ENCODE results near the gene SLC10A3.

The SLC10A3 gene

DNA sequence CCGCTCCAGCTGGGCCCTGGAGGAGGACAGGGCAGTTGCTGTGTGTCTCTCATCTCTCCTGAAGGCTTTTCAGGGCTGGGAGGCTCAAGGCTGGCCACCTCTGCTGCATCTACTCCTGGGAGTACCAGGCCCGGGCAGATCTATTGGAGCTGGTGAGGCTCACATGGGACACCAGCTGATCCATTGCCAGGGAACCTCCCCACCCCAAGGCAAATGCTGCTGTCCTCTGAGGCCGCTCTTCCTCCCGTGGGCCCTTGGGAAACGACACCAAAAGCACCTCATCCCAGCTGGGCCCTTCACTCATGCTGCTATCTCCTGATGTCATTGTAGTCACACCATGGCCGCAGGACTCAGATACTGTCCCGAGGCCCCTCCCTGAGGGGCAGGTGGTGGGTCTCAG lies 7.6 kb downstream of the SLC10A3 start:
- no peak for DNase-seq (ENCODE audit: low spot score)

DNA sequence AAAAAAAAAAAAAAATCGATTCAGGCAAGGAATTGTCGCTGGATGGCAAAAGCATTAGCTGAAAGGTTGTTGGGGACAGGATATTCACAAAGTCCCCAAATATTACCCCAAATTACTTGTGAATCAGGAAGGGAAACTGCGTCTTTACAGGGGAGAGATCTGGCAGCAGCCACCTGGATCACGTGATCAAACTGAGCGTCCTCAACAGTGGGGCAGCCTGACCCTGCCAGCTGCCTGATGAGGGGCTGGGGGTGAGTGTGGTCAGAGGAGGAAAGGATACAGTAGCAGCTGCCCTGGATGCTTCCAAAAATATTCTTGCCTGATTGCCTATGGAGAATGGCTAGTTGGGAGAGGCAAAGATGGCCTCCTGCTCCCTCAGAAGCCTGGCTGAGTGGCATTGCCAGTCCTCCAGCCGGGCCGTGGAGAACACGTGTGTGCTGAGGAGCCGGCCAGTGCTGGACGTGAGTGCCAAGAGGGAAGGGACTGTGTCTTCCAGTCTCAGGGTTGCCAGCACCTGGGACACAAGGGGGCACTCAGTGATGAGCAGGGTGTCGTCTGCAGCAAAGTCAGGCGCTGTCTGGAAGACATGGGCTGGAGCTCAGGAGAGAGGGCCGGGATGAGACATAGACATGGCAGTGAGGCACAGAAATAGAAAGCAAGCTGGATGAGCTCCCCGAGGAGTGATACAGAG lies 8.4 kb downstream of the SLC10A3 start:
- no peak for DNase-seq (ENCODE audit: low spot score)

DNA sequence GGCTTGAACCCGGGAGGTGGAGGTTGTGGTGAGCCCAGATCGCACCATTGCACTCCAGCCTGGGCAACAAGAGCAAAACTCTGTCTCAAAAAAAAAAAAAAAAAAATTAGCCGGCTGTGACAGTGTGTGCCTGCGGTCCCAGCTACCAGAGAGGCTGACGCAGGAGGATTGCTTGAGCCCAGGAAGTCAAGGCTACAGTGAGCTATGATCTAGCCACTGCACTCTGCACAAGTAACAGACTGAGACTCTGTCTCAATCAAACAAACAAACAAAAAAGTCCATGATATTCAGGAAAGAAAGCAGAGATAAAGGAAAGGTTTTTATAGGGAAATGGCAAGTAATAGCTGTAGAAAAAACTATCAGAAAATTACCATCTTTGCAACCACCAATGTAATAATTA lies 9.2 kb downstream of the SLC10A3 start:
- no peak for DNase-seq (ENCODE audit: low spot score)

DNA sequence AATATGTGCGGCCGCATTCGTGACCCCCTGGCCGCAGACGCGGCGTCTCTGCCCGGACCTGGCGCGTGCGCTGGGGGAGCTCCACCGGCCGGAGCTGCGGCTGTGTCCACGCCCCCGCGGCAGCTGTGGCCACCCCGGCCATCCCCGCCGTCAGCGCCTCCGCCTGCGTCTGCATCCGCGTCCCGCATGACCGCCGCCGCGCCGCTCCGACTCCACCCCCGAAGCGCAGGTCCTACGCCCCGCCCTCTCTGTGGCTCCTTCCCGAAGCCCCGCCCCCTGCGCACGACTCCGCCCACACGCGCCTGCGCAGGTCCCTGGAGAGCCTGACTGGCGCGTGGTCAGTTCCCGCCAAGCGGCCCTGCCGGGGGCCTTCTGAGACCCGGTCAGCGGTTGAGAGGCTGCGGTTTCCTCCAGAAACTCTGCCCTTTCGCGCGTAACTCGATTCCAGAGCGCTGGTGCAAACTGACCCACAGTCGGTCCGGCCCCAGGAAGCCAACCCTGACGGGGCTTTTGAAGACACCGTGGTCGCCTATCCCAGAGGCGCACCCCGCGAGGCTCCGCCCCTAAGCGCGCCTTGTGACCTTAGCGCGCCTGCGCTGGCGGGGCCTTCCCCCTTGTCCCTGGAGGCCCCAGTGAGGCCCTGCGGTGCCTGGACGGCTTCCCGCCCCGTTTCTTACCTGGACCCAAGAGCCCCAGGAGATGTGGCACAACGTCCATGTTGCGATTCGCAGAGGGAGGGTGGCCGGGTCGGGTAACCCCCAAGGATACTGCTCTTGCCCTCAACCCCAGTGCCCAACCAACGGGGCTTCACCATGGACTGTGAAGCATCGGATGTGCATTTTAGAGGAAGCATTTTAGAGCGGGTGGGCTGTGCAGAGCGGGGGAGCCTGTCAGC lies 11.5 kb downstream of the SLC10A3 start, which contains the start of gene LAGE3:
Gene LAGE3 (minus strand): TSS at position 554 of the 895 bp plus-strand sequence. CDS start 366 bp downstream, at position 188.
- DNase-seq (ENCODE audit: low spot score), result peak; percentile 92

DNA sequence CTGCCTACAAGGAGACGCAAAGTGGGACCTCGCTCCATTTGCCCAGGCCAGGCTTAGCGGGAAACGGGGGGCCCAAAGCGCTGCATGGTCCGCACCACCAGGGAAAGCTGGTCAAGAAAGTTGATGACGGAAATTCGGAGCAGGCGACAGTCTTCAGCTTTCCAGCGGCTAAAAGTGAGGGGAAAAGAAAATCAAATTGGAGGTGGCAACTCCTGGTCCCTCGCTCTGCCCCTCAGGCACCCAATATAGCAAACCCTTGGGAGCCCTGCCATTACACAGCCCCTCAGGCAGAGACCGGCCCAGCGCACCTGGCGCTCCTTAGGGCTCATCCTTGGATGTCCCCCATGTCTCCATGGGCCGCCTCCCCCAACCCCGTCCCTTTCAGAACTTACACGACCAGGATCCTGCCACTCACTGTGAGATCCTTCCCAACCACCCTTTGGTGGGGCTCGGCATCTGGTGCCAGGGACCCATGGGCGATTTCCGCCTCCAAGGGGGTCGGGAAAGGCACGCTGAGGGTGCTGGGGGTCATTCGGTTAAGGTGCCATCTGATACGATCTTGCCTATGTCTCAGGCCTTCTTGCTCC lies 12.4 kb downstream of the SLC10A3 start:
- no peak for DNase-seq (ENCODE audit: low spot score)

DNA sequence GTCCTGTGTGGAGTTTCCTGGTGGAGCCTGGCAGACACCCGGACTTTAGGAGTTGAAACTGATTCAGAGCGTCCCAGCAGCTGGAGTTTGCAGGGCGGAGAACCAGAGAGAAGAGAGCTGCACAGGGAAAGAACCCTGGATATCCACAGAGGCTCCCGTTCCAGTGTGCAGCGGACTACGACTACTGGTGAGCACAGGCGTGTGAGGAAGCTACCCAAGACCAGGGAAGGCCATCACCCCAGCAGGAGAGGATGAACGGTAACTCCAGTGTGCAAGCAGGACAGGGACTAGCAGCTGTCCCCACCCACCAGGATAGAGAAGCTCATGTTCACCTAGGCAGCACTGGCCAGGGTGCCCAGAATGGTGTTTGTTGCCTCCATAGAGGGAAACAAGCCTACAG lies 13.6 kb downstream of the SLC10A3 start:
- no peak for DNase-seq (ENCODE audit: low spot score)

DNA sequence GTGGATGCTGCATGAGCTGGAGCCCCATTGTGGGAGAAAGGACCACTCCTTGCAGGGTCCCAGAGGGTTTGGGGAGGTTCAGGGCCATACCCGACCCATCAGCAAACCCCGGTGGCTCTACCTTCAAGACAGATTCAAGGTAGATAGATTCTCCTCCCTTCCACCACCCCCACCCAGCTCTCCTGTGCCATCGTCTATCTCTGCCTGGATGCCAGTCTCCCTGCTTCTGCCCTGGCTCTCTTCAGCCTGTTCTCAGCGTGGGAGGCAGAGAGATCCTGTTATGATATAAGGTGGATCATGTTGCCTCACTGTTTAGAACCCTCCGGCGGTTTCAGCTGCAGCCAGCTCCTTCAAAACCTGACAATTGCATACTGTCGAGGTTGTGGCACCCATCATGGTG lies 16.7 kb downstream of the SLC10A3 start:
- DNase-seq (ENCODE audit: low spot score), result no peak

DNA sequence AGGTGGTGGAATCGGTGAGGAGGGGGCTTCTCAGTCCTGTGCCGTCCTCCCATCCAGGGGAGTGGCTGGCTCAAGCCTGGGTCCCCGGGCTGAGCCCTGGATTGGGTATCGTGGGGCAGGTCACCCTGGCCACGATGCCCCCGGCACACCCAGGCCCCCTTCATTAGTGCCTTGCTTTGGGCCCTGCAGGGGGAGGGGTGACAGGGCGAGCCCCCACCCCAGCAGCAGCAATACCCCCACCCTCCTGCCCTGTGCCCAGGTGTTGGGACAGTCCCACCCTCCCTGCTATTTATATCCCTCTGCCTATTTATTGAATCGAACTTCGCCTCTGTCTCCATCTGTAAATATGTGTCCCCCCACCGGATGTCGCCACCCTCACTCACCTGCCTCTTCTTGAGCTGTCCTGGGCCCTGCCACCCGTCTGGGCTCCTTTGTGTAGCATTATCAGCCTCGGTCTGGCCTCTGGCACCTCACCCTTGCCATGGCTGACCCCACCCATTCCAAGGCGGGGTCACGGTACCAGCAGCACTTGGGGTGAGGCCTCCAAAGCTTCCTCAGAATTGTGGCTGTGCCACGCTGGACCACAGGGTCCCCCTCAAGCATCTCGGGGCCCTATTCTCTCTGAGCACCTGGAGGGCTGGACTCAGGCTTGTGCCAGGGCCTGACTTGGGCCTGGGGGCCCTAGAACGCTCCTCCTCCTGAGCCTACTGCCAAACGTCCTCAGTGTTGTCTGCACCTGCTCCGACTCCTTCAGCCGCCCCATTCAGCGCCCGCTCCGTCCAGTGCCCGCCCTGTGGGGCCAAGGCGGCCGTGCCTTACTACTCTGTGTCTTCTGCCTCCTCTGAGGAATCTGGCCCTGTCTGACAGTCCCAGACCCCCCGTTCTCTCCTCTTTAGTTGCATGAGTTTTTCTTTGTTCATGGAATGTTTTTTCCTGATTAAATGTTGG lies 17.5 kb downstream of the SLC10A3 start:
- DNase-seq (ENCODE audit: low spot score), result peak; percentile 70

DNA sequence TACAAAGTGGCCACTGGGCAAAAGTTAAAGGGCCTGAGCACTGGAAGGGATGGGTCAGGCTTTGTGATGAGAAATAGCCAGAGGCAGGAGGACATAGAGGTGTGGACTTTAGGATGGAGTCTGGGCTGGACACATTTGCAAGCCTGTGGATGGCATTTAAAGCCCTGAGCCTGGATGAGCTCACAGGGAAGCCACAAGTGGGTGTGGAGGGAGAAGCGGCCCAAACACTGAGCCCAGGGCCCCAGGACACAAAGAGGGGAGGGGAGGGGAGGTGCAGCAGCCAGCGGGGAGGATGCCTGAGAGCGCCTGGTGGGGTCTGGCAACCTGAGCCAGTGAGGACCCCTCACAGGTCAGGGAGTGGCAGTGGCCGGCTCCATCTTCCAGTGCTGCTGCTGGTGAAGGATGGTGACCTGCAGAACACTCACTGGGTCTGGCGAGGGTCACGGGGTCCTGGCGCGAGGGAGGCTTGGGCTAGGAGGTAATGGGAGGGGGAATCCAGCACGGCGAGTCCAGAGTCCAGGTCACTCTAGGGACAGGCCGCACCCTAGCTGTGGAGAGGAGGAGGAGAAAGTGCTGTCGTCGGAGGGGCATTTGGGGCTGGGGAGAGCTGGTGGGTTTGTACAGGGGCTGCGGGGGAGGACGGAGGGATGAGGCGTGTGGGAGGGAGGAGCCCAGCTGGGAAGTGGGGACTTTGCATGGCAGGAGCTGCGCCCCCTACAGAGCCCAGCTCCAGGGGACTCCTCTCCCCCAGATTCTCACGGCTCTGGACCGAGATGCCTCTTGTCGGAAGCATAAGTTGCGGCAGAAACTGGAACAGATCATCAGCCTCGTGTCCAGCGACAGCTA lies 18.4 kb downstream of the SLC10A3 start:
- no peak for DNase-seq (ENCODE audit: low spot score)

DNA sequence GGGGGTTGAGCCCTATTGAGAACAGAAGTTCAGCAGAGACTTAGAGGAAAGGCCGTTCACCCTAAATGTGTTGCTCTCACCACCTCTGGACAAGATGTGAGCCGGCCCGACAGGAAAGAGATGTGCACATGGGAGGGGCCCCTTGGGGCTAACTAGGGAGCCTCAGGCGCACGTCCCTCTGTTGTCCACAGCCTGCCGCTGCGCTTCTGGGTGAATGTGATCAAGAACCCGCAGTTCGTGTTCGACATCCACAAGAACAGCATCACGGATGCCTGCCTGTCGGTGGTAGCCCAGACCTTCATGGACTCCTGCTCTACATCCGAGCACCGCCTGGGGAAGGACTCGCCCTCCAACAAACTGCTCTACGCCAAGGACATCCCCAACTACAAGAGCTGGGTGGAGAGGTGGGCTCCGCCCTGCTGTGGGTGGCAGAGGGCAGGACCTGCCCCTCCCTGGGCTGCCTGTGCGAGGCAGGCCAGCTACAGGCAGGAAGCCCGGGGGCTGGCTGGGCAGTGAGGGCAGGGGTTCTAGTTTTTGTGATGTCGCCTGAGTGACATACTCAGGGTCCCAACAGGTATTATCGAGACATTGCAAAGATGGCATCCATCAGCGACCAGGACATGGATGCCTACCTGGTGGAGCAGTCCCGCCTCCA lies 19.4 kb downstream of the SLC10A3 start:
- no peak for DNase-seq (ENCODE audit: low spot score)

DNA sequence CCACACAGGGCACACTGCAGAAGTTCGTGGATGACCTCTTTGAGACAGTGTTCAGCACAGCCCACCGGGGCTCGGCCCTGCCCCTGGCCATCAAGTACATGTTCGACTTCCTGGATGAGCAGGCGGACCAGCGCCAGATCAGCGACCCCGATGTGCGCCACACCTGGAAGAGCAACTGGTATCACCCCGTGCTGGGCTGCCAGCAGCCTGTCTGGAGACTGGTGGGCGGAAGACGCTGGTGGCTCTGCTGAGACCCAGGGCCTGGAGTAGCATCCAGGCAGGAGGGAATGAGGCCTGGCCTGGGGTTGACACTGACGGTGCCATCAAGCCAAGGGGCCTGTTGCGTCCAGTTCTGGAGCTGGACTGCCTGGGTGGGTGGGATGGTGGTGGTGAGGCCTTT lies 20.0 kb downstream of the SLC10A3 start:
- no peak for DNase-seq (ENCODE audit: low spot score)

DNA sequence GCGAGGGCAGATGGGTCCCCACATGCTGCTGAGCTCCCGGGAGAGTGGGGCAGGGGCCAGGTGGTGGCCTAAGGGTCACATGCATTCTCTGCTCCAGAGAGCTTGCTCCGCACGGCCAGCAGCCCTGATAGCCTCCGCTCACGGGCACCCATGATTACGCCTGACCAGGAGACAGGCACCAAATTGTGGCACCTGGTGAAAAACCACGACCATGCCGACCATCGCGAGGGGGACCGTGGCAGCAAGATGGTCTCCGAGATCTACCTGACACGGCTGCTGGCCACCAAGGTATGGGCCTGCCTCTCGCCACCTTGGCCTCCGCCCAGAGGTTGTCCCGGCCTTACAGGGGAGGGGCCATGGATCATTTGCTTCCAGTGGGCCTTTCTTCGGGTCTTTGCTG lies 20.5 kb downstream of the SLC10A3 start:
- DNase-seq (ENCODE audit: low spot score), result no peak

DNA sequence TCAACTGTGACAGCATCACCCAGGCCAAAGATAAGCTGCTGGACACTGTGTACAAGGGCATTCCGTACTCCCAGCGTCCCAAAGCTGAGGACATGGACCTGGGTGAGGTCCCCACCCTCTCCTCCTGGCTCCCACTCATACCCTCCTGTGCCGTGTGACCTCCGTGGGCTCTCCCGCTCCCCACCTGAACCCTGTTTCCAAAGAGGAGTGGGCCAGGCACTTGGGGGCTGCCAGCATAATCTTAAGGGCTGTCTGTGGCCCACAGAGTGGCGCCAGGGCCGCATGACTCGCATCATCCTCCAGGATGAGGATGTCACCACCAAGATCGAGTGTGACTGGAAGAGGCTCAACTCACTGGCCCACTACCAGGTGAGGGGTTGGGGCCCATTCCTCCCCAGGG lies 21.3 kb downstream of the SLC10A3 start:
- DNase-seq (ENCODE audit: low spot score), result no peak

DNA sequence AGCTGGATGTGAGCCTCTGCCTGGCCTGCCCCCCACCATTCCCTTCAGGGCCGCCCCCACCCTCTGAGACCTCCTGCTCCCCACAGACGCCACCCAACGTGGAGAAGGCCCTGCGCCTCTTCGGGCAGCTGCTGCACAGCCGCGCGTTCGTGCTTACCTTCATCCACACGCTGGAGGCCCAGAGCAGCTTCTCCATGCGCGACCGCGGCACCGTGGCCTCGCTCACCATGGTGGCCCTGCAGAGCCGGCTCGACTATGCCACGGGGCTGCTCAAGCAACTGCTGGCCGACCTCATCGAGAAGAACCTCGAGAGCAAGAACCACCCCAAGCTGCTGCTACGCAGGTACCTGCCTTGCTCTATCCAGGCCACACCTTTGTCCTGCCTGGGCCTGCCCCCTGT lies 22.2 kb downstream of the SLC10A3 start:
- DNase-seq (ENCODE audit: low spot score), result no peak

DNA sequence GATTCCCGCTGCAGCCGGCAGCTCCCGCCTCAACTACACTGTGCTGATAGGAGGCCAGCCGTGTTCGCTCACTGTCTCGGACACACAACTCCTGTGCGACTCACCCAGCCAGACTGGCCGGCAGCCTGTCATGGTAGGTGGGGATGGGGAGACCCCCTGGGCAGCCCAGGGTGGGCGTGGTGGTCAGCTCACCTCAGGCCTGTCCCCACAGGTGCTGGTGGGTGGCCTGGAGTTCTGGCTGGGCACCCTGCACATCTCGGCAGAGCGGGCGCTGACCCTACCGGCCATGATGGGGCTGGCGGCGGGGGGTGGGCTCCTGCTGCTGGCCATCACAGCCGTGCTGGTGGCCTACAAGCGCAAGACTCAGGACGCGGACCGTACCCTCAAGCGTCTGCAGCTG lies 22.9 kb downstream of the SLC10A3 start:
- no peak for DNase-seq (ENCODE audit: low spot score)

DNA sequence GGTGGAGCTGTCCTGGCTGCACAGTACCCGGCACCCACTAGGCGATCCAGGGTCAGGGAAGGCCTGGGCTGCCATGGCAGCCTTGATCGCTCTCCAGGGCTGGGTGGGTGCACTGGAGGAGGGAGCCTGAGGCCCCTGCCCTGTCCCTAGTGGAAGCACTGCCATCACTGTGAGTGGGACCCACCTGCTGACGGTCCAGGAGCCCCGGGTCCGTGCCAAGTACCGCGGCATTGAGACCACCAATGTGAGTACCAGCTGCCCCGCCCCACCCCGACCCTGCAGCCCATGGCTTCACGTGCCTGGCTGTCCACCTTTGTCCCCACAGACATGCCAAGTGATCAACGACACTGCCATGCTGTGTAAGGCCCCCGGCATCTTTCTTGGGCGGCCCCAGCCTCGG lies 23.5 kb downstream of the SLC10A3 start:
- DNase-seq (ENCODE audit: low spot score), result no peak

DNA sequence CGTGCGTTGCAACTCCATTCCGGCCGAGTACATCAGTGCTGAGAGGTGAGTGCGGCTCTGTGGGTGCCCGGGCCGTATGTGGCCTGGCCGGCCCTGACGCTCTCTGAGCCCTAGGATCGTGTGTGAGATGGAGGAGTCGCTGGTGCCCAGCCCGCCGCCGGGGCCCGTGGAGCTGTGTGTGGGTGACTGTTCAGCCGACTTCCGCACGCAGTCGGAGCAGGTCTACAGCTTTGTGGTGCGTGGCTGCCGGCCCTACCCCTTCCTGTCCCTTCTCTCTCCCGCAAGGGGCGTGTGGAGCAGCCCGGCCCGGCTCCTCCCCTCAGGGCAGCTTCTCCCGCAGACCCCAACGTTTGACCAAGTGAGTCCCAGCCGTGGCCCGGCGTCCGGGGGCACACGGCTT lies 24.4 kb downstream of the SLC10A3 start:
- DNase-seq (ENCODE audit: low spot score), result no peak

DNA sequence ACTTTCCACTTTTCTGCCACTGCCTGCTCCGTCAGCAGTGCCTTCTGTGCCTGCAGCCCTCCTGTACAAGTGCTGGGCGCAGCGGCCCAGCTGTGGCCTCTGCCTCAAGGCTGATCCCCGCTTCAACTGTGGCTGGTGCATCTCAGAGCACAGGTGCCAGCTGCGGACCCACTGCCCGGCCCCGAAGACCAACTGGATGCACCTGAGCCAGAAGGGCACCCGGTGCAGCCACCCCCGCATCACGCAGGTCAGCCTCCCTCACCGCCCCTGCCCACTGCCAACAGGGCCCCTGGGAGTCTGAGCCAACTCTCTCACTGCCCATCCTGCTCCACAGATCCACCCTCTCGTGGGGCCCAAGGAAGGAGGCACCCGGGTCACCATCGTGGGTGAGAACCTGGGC lies 24.8 kb downstream of the SLC10A3 start:
- DNase-seq (ENCODE audit: low spot score), result no peak

DNA sequence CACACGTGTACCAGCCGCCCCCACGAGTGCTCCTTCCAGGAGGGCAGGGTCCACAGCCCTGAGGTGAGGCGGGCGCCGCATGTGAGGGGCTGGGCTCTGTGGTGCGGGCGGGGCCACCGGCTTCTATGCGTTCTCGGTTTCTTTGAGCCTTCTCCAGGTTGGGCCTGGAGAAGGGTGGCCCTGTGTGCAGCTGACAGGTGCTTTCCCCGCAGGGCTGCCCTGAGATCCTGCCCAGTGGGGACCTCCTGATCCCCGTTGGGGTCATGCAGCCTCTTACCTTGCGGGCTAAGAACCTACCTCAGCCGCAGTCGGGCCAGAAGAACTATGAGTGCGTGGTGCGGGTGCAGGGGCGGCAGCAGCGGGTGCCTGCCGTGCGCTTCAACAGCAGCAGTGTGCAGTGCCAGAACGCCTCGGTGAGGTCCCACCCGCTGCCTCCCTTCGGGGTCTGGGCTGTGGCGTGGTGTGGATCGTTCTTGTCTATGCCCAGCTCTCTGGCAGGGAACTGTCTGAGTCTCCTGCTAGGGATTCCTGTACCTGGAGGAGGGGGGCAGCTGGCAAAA lies 25.5 kb downstream of the SLC10A3 start:
- DNase-seq (ENCODE audit: low spot score), result no peak

DNA sequence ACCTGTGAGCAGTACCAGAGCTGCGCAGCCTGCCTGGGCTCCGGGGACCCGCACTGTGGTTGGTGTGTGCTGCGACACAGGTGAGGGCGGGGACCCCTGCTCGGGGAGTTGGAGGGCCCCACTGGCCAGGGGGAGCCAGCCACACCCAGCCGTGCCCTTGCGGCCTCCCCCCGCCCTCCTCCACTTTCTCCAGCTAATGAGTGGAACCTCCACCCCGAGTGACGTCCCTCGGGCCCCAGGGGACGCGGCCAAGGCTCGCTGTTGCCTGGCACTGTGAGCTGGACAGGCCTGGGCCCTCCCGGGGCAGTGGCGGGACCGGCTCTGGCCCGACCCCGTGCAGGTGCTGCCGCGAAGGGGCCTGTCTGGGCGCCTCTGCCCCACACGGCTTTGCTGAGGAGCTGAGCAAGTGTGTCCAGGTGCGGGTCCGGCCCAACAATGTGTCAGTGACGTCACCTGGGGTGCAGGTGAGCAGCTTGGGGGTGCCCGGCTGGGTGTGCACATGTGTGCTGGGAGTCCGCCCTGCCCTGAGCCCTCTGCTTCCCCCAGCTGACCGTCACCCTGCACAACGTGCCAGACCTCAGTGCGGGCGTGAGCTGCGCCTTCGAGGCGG lies 26.7 kb downstream of the SLC10A3 start:
- DNase-seq (ENCODE audit: low spot score), result no peak

Data from hematopoietic multipotent progenitor cell treated with erythropoietin and hydrocortisone succinate and interleukin-3 and kit ligand, for 15 days (in vitro differentiated cells).